HEK293 (cell line): ENCODE measurements around the gene SMARCB1.

Experiments
- KLF8 ChIP-seq: fragments of 450-650 bp; formaldehyde crosslinking; IDR thresholded peaks from 2 replicates; pipeline ENCODE4 v1.5.1; 2016; ENCODE audit warnings: missing biosample characterization, missing genetic modification characterization
- ZNF184 ChIP-seq: fragments of 450-650 bp; IDR thresholded peaks from 2 replicates; pipeline ENCODE4 v1.5.1; 2018; ENCODE audit warnings: missing biosample characterization, mild to moderate bottlenecking, missing genetic modification characterization
- ZNF266 ChIP-seq: fragments of 450-650 bp; formaldehyde crosslinking; IDR thresholded peaks from 2 replicates; pipeline ENCODE4 v1.5.1; 2016; ENCODE audit warnings: missing biosample characterization, missing genetic modification characterization, low read depth
- TF ChIP-seq, protein P1 (sequence below): fragments of 450-650 bp; formaldehyde crosslinking; IDR thresholded peaks from 2 replicates; pipeline ENCODE4 v1.5.1; 2016; ENCODE audit warnings: missing biosample characterization, missing genetic modification characterization
- TF ChIP-seq, protein P2 (sequence below): fragments of 450-650 bp; formaldehyde crosslinking; IDR thresholded peaks from 2 replicates; pipeline ENCODE4 v1.5.1; 2016; ENCODE audit warnings: missing biosample characterization, missing genetic modification characterization

DNA sequence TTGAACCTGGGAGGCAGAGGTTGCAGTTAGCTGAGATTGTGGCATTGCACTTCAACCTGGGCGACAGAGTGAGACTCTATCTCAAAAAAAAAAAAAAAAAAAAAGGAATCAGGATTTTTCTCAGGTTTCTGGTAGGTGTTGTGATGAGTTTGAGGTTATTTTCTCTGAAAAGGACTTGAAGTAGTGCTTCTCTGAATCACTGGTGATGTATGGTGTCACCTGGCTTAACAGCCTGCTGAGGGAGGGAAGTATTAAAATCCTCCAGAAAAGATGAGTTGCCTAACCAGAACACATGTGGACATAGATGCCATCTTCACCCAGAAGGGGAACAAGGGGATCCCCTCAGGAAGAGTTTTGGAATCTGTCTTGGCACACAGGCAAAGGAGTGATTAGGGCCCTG, 20.1 kb downstream of the SMARCB1 start:
- TF ChIP-seq, protein P1, sequence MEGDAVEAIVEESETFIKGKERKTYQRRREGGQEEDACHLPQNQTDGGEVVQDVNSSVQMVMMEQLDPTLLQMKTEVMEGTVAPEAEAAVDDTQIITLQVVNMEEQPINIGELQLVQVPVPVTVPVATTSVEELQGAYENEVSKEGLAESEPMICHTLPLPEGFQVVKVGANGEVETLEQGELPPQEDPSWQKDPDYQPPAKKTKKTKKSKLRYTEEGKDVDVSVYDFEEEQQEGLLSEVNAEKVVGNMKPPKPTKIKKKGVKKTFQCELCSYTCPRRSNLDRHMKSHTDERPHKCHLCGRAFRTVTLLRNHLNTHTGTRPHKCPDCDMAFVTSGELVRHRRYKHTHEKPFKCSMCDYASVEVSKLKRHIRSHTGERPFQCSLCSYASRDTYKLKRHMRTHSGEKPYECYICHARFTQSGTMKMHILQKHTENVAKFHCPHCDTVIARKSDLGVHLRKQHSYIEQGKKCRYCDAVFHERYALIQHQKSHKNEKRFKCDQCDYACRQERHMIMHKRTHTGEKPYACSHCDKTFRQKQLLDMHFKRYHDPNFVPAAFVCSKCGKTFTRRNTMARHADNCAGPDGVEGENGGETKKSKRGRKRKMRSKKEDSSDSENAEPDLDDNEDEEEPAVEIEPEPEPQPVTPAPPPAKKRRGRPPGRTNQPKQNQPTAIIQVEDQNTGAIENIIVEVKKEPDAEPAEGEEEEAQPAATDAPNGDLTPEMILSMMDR (tag by site-specific recombination), result no peak
- TF ChIP-seq, protein P2, sequence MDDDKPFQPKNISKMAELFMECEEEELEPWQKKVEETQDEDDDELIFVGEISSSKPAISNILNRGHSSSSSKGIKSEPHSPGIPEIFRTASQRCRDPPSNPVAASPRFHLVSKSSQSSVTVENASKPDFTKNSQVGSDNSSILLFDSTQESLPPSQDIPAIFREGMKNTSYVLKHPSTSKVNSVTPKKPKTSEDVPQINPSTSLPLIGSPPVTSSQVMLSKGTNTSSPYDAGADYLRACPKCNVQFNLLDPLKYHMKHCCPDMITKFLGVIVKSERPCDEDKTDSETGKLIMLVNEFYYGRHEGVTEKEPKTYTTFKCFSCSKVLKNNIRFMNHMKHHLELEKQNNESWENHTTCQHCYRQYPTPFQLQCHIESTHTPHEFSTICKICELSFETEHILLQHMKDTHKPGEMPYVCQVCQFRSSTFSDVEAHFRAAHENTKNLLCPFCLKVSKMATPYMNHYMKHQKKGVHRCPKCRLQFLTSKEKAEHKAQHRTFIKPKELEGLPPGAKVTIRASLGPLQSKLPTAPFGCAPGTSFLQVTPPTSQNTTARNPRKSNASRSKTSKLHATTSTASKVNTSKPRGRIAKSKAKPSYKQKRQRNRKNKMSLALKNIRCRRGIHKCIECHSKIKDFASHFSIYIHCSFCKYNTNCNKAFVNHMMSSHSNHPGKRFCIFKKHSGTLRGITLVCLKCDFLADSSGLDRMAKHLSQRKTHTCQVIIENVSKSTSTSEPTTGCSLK (tag by site-specific recombination), result no peak
- TF ChIP-seq ZNF184 (no peak), KLF8 (tag by site-specific recombination) (no peak), ZNF266 (tag by site-specific recombination) (no peak)
